ENCODE measurements around the gene THADA. TPM values are rescaled to one million over a fixed set of nuclear protein-coding genes. Genes with fewer than 3 reads are reported as not detected.

THADA gene
- total RNA-seq, 1 donor from 2014 or later = 48.4 TPM

- peaks cover 53% of the 10 kb centered on the region for H3K36me3 Mint-ChIP-seq (ENCODE audit: low read depth)
- intact Hi-C loops (cut with micrococcal nuclease) = loop anchor here (10.0 kb wide), 1 partner anchor 554 kb away; the partner anchor contains the start of gene DYNC2LI1
Observed at GRCh38 chr2:43221124-43221762, 374.6 kb downstream of the THADA start.

GRCh38 chr2:43220760-43221123 is 375.1 kb downstream of the THADA start:
- DNase-seq (ENCODE audit: low spot score) = no peak
- H3K4me1 Mint-ChIP-seq (ENCODE audit: low read depth) = peaks cover 35% of the 10 kb centered on the region

More at GRCh38 chr2:43221124-43221762, 374.6 kb downstream of the THADA start:
- H3K4me3 Mint-ChIP-seq (ENCODE audit: low read depth) = peak overlapping the region; percentile 82
- DNase-seq (ENCODE audit: low spot score) = peak; percentile 24
- peak overlapping the region; percentile 94 for H3K27ac Mint-ChIP-seq
- no peaks in the 10 kb centered on the region for H3K27me3 Mint-ChIP-seq (ENCODE audit: low read depth)
- H3K9me3 Mint-ChIP-seq = no peaks in the 10 kb centered on the region
- H3K4me1 Mint-ChIP-seq (ENCODE audit: low read depth) = peaks cover 35% of the 10 kb centered on the region

GRCh38 chr2:43220229-43220751 is 375.5 kb downstream of the THADA start:
- Mint-ChIP-seq H3K36me3 (ENCODE audit: low read depth) (peaks cover 45% of the 10 kb centered on the region), H3K9me3 (no peaks in the 10 kb centered on the region), H3K27me3 (ENCODE audit: low read depth) (no peaks in the 10 kb centered on the region), H3K4me1 (ENCODE audit: low read depth) (peaks cover 35% of the 10 kb centered on the region), H3K27ac (peak overlapping the region; percentile 94), H3K4me3 (ENCODE audit: low read depth) (peak overlapping the region; percentile 82)
- DNase-seq (ENCODE audit: low spot score) = no peak
- intact Hi-C loops (cut with micrococcal nuclease) = loop anchor here (1.0 to 10.0 kb wide), 2 partner anchors 62 to 555 kb away; partner anchors contain the start of gene DYNC2LI1

More at GRCh38 chr2:43220760-43221123, 375.1 kb downstream of the THADA start:
- H3K9me3 Mint-ChIP-seq = no peaks in the 10 kb centered on the region
- intact Hi-C loops (cut with micrococcal nuclease) = loop anchor here (1.0 to 10.0 kb wide), 2 partner anchors 62 to 554 kb away; partner anchors contain the start of gene DYNC2LI1
- peak overlapping the region; percentile 82 for H3K4me3 Mint-ChIP-seq (ENCODE audit: low read depth)
- no peaks in the 10 kb centered on the region for H3K27me3 Mint-ChIP-seq (ENCODE audit: low read depth)
- H3K27ac Mint-ChIP-seq = peak overlapping the region; percentile 94
- peaks cover 49% of the 10 kb centered on the region for H3K36me3 Mint-ChIP-seq (ENCODE audit: low read depth)

DNA sequence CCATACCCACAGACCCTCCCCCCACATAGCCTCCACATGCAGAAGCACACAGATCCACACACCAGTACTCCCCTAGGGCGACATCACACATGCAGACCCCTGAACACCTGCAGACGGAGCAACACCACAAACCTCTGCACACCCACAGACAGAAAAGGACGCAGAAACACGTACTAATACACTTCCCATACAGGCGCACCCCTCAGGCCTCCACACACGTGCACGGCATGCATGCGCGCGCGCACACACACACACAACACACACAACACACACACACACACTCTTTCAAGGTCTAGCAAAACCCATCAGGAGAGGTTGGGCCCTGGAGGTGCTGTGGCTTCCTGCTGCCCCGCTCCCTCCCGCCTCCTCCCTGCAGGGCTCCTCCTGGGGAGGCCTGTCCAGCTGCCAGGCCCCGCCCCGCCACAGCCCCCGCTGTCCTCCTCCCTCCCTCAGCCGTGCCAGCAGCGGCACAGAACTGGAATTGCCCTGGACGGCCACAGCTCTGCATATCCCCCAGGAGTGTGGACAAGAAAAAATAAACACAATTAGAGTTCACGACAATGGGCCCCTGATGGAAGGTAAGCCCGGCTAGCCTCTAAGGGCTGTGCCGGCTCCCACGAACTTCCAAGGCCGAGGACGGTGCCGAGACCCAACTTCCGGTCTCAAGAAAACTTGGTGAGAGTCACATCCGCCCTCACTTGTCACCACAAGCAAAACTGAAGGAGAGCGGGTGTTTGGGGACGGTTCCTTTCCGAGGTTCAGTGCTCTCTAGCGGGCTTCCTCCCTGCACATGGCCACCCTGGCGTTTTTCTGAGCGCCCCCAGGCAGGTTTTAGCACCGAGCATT is 376.2 kb downstream of the THADA start:
- Mint-ChIP-seq H3K4me1 (ENCODE audit: low read depth) (peaks cover 35% of the 10 kb centered on the region), H3K27me3 (ENCODE audit: low read depth) (no peaks in the 10 kb centered on the region), H3K36me3 (ENCODE audit: low read depth) (peaks cover 39% of the 10 kb centered on the region), H3K27ac (peak overlapping the region; percentile 94), H3K9me3 (no peaks in the 10 kb centered on the region), H3K4me3 (ENCODE audit: low read depth) (peak overlapping the region; percentile 82)
- intact Hi-C loops (cut with micrococcal nuclease) = loop anchor here (1.0 to 10.0 kb wide), 6 partner anchors 25 to 555 kb away; partner anchors contain the start of gene DYNC2LI1
- peak; percentile 82 for DNase-seq (ENCODE audit: low spot score)

- H3K9me3 Mint-ChIP-seq = no peaks in the 10 kb centered on the region
- peaks cover 33% of the 10 kb centered on the region for H3K36me3 Mint-ChIP-seq (ENCODE audit: low read depth)
- DNase-seq (ENCODE audit: low spot score) = peak; percentile 76
- H3K4me3 Mint-ChIP-seq (ENCODE audit: low read depth) = peak overlapping the region; percentile 82
- H3K27me3 Mint-ChIP-seq (ENCODE audit: low read depth) = no peaks in the 10 kb centered on the region
- peak overlapping the region; percentile 94 for H3K27ac Mint-ChIP-seq
- H3K4me1 Mint-ChIP-seq (ENCODE audit: low read depth) = peaks cover 35% of the 10 kb centered on the region
- intact Hi-C loops (cut with micrococcal nuclease) = loop anchor here (1.0 to 2.0 kb wide), 4 partner anchors 24 to 88 kb away; no protein-coding TSS in a partner anchor
Observed at GRCh38 chr2:43218702-43219382, 377.0 kb downstream of the THADA start.

DNA sequence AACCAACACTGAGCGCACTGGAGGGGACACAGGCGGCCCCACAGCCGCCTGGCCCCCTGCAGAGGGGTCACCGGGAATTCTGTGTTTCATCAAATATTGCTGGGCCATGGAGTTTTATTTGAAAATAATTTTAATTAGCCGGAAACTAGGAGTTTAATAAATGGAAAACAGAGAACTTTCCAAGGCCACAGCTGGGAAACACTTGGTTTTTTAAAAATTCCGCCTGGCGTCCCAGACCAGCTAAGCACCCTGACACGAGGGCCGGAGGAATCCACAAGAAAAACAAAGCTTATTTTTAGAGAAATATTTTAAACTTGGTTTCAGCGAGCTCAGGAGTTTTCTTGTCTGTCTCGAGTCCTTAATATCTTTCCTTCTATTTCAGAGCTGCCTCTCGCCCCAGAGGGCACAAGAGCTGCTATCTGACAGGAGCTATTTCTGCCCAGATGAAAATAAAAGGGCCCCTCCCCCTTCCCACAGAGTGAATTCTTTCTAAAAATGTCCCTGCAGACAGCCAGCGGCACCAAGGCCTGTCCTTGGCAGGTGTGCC is 377.6 kb downstream of the THADA start:
- H3K27ac Mint-ChIP-seq = peak overlapping the region; percentile 38
- H3K9me3 Mint-ChIP-seq = no peaks in the 10 kb centered on the region
- H3K4me1 Mint-ChIP-seq (ENCODE audit: low read depth) = peaks cover 35% of the 10 kb centered on the region
- peaks cover 27% of the 10 kb centered on the region for H3K36me3 Mint-ChIP-seq (ENCODE audit: low read depth)
- H3K27me3 Mint-ChIP-seq (ENCODE audit: low read depth) = no peaks in the 10 kb centered on the region
- intact Hi-C loops (cut with micrococcal nuclease) = loop anchor here (2.0 kb wide), 1 partner anchor 23 kb away; no protein-coding TSS in a partner anchor
- DNase-seq (ENCODE audit: low spot score) = no peak
- peak overlapping the region; percentile 22 for H3K4me3 Mint-ChIP-seq (ENCODE audit: low read depth)

DNA sequence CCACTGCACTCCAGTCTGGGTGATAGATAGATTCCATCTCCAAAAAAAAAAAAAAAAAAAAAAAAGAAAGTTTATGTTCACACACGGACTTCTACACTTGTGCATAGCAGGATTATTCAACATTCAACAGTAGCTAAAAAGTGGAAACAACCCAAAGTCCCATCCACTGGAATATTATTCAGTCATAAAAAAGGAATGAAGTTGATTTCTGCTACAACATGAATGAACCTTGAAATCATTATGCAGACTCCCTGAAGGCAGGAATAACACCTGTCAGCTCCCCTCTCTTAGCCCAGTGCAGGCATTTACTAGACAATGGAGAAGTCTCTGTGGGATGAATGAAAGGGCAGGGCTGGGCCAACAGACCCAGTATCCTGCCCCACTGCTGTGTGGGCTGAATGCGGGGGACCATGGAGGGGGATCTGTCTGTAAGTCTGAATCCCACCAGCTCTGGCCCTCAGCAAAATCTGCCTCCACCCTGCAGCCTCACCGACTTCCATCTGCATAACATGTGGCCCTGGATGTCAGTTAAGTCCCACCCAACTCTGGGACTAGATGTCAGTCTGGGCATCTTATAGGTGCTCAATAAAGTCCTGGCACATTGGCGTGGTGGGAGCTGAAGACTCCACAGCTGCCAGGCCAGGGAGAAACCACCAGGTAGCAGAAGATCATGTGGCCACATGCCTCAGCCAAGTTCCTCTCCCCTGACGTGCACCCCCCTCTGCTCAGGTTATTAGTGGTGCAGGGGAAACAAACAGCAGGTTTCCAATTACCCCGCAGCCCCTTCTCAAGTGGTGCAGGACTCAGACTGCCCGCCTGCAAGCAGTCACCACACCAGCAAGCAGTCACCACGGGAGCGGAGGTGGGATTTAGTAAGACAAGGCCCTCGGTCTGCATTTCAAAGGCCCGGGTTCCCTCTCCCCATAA is 378.3 kb downstream of the THADA start:
- Mint-ChIP-seq H3K27me3 (ENCODE audit: low read depth) (no peaks in the 10 kb centered on the region), H3K36me3 (ENCODE audit: low read depth) (peaks cover 21% of the 10 kb centered on the region), H3K4me1 (ENCODE audit: low read depth) (peaks cover 34% of the 10 kb centered on the region), H3K9me3 (no peaks in the 10 kb centered on the region), H3K27ac (peak overlapping the region; percentile 54), H3K4me3 (ENCODE audit: low read depth) (no peak overlapping the region)
- no peak for DNase-seq (ENCODE audit: low spot score)
- intact Hi-C loops (cut with micrococcal nuclease) = loop anchor here (2.0 kb wide), 1 partner anchor 23 kb away; no protein-coding TSS in a partner anchor

DNA sequence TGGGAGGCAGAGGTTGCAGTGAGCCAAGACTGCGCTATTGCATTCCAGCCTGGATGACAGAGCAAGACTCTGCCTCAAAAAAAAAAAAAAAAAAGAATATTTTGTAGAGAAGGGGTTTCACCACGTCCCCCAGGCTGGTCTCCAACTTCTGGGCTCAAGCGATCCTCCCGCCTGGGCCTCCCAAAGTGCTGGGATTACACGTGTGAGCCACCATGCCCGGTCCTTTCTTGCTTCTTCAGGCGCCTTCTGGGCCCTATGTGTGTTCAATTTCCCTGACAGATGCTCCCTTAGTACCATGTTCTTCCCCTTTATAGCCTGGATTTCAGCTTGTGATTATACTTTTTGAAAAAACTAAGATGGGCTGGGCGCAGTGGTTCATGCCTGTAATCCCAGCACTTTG is 379.2 kb downstream of the THADA start:
- no peak overlapping the region for H3K4me3 Mint-ChIP-seq (ENCODE audit: low read depth)
- no peaks in the 10 kb centered on the region for H3K9me3 Mint-ChIP-seq
- peaks cover 33% of the 10 kb centered on the region for H3K4me1 Mint-ChIP-seq (ENCODE audit: low read depth)
- peaks cover 13% of the 10 kb centered on the region for H3K36me3 Mint-ChIP-seq (ENCODE audit: low read depth)
- H3K27ac Mint-ChIP-seq = no peak overlapping the region
- no peaks in the 10 kb centered on the region for H3K27me3 Mint-ChIP-seq (ENCODE audit: low read depth)
- intact Hi-C loops (cut with micrococcal nuclease) = no loop called here
- DNase-seq (ENCODE audit: low spot score) = no peak

DNA sequence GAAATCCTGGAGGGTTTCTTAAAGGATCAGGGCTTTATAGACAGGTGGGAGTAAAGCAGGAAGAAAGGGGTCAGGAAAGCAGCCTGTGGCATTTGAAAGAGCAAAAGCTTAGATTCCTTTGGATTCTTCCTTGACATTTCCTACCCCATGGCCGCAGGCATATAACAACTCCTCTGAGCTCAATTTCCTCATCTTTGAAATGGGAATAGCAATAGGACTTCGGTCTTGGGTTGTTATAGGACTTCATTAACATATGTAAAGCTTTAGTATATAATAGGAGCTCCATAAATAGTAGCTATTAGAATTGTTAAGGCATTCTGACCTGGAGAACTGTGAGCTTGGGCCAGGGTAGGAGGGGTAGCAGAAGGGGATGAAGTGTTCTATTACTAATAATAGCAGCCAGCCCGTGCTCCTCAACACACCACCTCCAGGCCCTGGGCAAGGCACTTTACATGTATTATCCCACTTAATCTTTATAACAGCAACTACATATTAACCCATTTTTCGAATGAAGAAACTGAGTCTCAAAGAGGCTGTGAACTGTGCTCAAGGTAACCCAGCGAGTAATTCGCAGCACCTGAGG is 380.1 kb downstream of the THADA start:
- H3K27ac Mint-ChIP-seq = no peak overlapping the region
- intact Hi-C loops (cut with micrococcal nuclease) = no loop called here
- H3K4me1 Mint-ChIP-seq (ENCODE audit: low read depth) = peaks cover 28% of the 10 kb centered on the region
- no peaks in the 10 kb centered on the region for H3K9me3 Mint-ChIP-seq
- no peaks in the 10 kb centered on the region for H3K27me3 Mint-ChIP-seq (ENCODE audit: low read depth)
- no peak for DNase-seq (ENCODE audit: low spot score)
- H3K4me3 Mint-ChIP-seq (ENCODE audit: low read depth) = no peak overlapping the region
- H3K36me3 Mint-ChIP-seq (ENCODE audit: low read depth) = peaks cover 4% of the 10 kb centered on the region

- Mint-ChIP-seq H3K4me3 (ENCODE audit: low read depth) (no peak overlapping the region), H3K4me1 (ENCODE audit: low read depth) (peaks cover 22% of the 10 kb centered on the region), H3K36me3 (ENCODE audit: low read depth) (no peaks in the 10 kb centered on the region), H3K27ac (no peak overlapping the region), H3K9me3 (no peaks in the 10 kb centered on the region), H3K27me3 (ENCODE audit: low read depth) (no peaks in the 10 kb centered on the region)
- intact Hi-C loops (cut with micrococcal nuclease) = no loop called here
- DNase-seq (ENCODE audit: low spot score) = no peak
Observed at GRCh38 chr2:43214253-43214652, 381.6 kb downstream of the THADA start.

GRCh38 chr2:43212931-43213330 is 382.9 kb downstream of the THADA start:
- no peaks in the 10 kb centered on the region for H3K9me3 Mint-ChIP-seq
- H3K27me3 Mint-ChIP-seq (ENCODE audit: low read depth) = no peaks in the 10 kb centered on the region
- intact Hi-C loops (cut with micrococcal nuclease) = no loop called here
- DNase-seq (ENCODE audit: low spot score) = no peak
- peaks cover 18% of the 10 kb centered on the region for H3K4me1 Mint-ChIP-seq (ENCODE audit: low read depth)
- no peak overlapping the region for H3K4me3 Mint-ChIP-seq (ENCODE audit: low read depth)
- H3K27ac Mint-ChIP-seq = no peak overlapping the region
- H3K36me3 Mint-ChIP-seq (ENCODE audit: low read depth) = no peaks in the 10 kb centered on the region
